Measurements from ENCODE around the gene CEP41.

Gene CEP41

GRCh38 chr7:130440527-130441365 lies at the start of gene CEP41:
Gene CEP41, minus strand, starts transcription at chr7:130441016. Its CDS starts 50 bp downstream, at chr7:130440966.
- in situ Hi-C loops (cut with MboI; ENCODE audit: low pct_unique_long_range_greater_than_20kb, low sequenced_read_pairs) = no loop called here
- peak; percentile 99 for DNase-seq

- DNase-seq = no peak
These were observed 49.5 kb upstream of the CEP41 start for GRCh38 chr7:130490311-130490791.

GRCh38 chr7:130489140-130489983 lies 48.5 kb upstream of the CEP41 start:
- in situ Hi-C loops (cut with MboI; ENCODE audit: low pct_unique_long_range_greater_than_20kb, low sequenced_read_pairs) = no loop called here
- DNase-seq = no peak

More at GRCh38 chr7:130490311-130490791, 49.5 kb upstream of the CEP41 start:
- in situ Hi-C loops (cut with MboI; ENCODE audit: low pct_unique_long_range_greater_than_20kb, low sequenced_read_pairs) = no loop called here

GRCh38 chr7:130488392-130489139 lies 47.8 kb upstream of the CEP41 start:
- DNase-seq = no peak
- in situ Hi-C loops (cut with MboI; ENCODE audit: low pct_unique_long_range_greater_than_20kb, low sequenced_read_pairs) = no loop called here

GRCh38 chr7:130486954-130487436 lies 46.2 kb upstream of the CEP41 start:
- no peak for DNase-seq

GRCh38 chr7:130486114-130486953 lies 45.5 kb upstream of the CEP41 start:
- in situ Hi-C loops (cut with MboI; ENCODE audit: low pct_unique_long_range_greater_than_20kb, low sequenced_read_pairs) = no loop called here
- no peak for DNase-seq

More at GRCh38 chr7:130486954-130487436, 46.2 kb upstream of the CEP41 start:
- in situ Hi-C loops (cut with MboI; ENCODE audit: low pct_unique_long_range_greater_than_20kb, low sequenced_read_pairs) = no loop called here

GRCh38 chr7:130485734-130486113 lies 44.9 kb upstream of the CEP41 start:
- in situ Hi-C loops (cut with MboI; ENCODE audit: low pct_unique_long_range_greater_than_20kb, low sequenced_read_pairs) = no loop called here
- DNase-seq = no peak

- no peak for DNase-seq
- in situ Hi-C loops (cut with MboI; ENCODE audit: low pct_unique_long_range_greater_than_20kb, low sequenced_read_pairs) = no loop called here
These were observed 42.2 kb upstream of the CEP41 start for GRCh38 chr7:130483031-130483430.

- in situ Hi-C loops (cut with MboI; ENCODE audit: low pct_unique_long_range_greater_than_20kb, low sequenced_read_pairs) = no loop called here
- DNase-seq = no peak
These were observed 41.1 kb upstream of the CEP41 start for GRCh38 chr7:130481898-130482297.

- peak; percentile 18 for DNase-seq
- in situ Hi-C loops (cut with MboI; ENCODE audit: low pct_unique_long_range_greater_than_20kb, low sequenced_read_pairs) = no loop called here
These were observed 39.0 kb upstream of the CEP41 start for GRCh38 chr7:130479716-130480400.

GRCh38 chr7:130478991-130479390 lies 38.2 kb upstream of the CEP41 start:
- in situ Hi-C loops (cut with MboI; ENCODE audit: low pct_unique_long_range_greater_than_20kb, low sequenced_read_pairs) = no loop called here
- no peak for DNase-seq

GRCh38 chr7:130476297-130477150 lies 35.7 kb upstream of the CEP41 start:
- no peak for DNase-seq
- in situ Hi-C loops (cut with MboI; ENCODE audit: low pct_unique_long_range_greater_than_20kb, low sequenced_read_pairs) = no loop called here

GRCh38 chr7:130475776-130476175 lies 35.0 kb upstream of the CEP41 start:
- DNase-seq = no peak
- in situ Hi-C loops (cut with MboI; ENCODE audit: low pct_unique_long_range_greater_than_20kb, low sequenced_read_pairs) = no loop called here

GRCh38 chr7:130473876-130474275 lies 33.1 kb upstream of the CEP41 start:
- no peak for DNase-seq
- in situ Hi-C loops (cut with MboI; ENCODE audit: low pct_unique_long_range_greater_than_20kb, low sequenced_read_pairs) = no loop called here

GRCh38 chr7:130473289-130473688 lies 32.5 kb upstream of the CEP41 start:
- in situ Hi-C loops (cut with MboI; ENCODE audit: low pct_unique_long_range_greater_than_20kb, low sequenced_read_pairs) = no loop called here
- DNase-seq = peak; percentile 81

GRCh38 chr7:130471974-130472373 lies 31.2 kb upstream of the CEP41 start:
- DNase-seq = no peak
- in situ Hi-C loops (cut with MboI; ENCODE audit: low pct_unique_long_range_greater_than_20kb, low sequenced_read_pairs) = no loop called here

- in situ Hi-C loops (cut with MboI; ENCODE audit: low pct_unique_long_range_greater_than_20kb, low sequenced_read_pairs) = no loop called here
- DNase-seq = no peak
These were observed 27.8 kb upstream of the CEP41 start for GRCh38 chr7:130468612-130469011.
